HG02798 (cell line): ENCODE measurements around the gene SSBP3.
"Not testable (repeated sequence)": the region's sequence is repeated elsewhere in the genome, so short reads cannot be mapped to it uniquely, and the experiment has no call there.

ENCODE experiments used
- ATAC-seq: cut with Tn5 transposase; IDR thresholded peaks from one replicate; pipeline ENCODE4 v1.9.1; 2021; ENCODE audit warnings: mild to moderate bottlenecking; ENCODE audit not compliant: unreplicated experiment, poor library complexity

The SSBP3 gene

GRCh38 chr1:54356680-54357147 is 49.5 kb downstream of the SSBP3 start:
- no peak for ATAC-seq

GRCh38 chr1:54355931-54356679 is 50.1 kb downstream of the SSBP3 start:
- ATAC-seq, result no peak

- ATAC-seq, result no peak
Measured at GRCh38 chr1:54354899-54355298, 51.3 kb downstream of the SSBP3 start.

- no peak for ATAC-seq
Measured at GRCh38 chr1:54353959-54354358, 52.2 kb downstream of the SSBP3 start.

GRCh38 chr1:54352755-54353154 is 53.4 kb downstream of the SSBP3 start:
- no peak for ATAC-seq

- ATAC-seq, result no peak
Measured at GRCh38 chr1:54350360-54350759, 55.8 kb downstream of the SSBP3 start.

GRCh38 chr1:54348700-54349021 is 57.5 kb downstream of the SSBP3 start:
- ATAC-seq, result no peak

- no peak for ATAC-seq
Measured at GRCh38 chr1:54347955-54348699, 58.1 kb downstream of the SSBP3 start.

GRCh38 chr1:54347261-54347954 is 58.8 kb downstream of the SSBP3 start:
- no peak for ATAC-seq

GRCh38 chr1:54345548-54345947 is 60.6 kb downstream of the SSBP3 start:
- ATAC-seq, result not testable (repeated sequence)

- ATAC-seq, result no peak
Measured at GRCh38 chr1:54345116-54345515, 61.1 kb downstream of the SSBP3 start.

GRCh38 chr1:54342742-54343687 is 63.2 kb downstream of the SSBP3 start:
- ATAC-seq, result no peak

GRCh38 chr1:54342288-54342687 is 63.9 kb downstream of the SSBP3 start:
- no peak for ATAC-seq

GRCh38 chr1:54341763-54342162 is 64.4 kb downstream of the SSBP3 start:
- no peak for ATAC-seq

GRCh38 chr1:54340878-54341277 is 65.3 kb downstream of the SSBP3 start:
- ATAC-seq, result no peak

GRCh38 chr1:54340434-54340833 is 65.8 kb downstream of the SSBP3 start:
- ATAC-seq, result no peak

GRCh38 chr1:54339126-54339525 is 67.1 kb downstream of the SSBP3 start:
- no peak for ATAC-seq

- no peak for ATAC-seq
Measured at GRCh38 chr1:54338464-54338863, 67.7 kb downstream of the SSBP3 start.

- ATAC-seq, result no peak
Measured at GRCh38 chr1:54337928-54338327, 68.3 kb downstream of the SSBP3 start.

- ATAC-seq, result no peak
Measured at GRCh38 chr1:54337034-54337433, 69.2 kb downstream of the SSBP3 start.
